NCI-H345 treated with DMSO at 0.1 percent for 48 hours (cell line): ENCODE data around the gene INSYN2B.
"Not testable (repeated sequence)": the region's sequence is repeated elsewhere in the genome, so short reads cannot be mapped to it uniquely, and the experiment has no call there.

Experiments used
- DNase-seq: peaks from one replicate; lab custom pipeline; 2025; ENCODE audit not compliant: unreplicated experiment; lab: John Stamatoyannopoulos, UW

Gene INSYN2B

GRCh38 chr5:169856571-169856970, 123.7 kb downstream of the INSYN2B start:
- no peak for DNase-seq

GRCh38 chr5:169851321-169851850, 128.9 kb downstream of the INSYN2B start:
- no peak for DNase-seq

DNA sequence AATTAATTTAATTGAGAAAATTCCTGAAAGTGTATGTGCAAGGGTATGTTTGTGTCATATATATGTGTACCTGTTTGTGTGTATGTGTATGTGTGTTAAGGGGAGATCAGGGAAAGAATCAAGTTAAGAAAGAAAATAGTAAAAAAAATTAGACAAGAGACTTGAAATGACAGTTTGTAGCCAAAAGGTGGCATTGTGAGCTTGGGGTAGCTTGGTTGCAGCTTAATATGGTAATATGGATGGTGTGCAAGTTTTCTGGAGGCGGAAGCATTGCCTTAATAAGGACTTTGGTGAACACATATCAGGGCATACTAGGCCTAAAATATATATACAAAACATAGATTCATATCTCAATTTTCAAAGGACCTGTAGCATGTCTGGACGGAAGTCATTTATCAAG, 129.9 kb downstream of the INSYN2B start:
- DNase-seq, result no peak

DNA sequence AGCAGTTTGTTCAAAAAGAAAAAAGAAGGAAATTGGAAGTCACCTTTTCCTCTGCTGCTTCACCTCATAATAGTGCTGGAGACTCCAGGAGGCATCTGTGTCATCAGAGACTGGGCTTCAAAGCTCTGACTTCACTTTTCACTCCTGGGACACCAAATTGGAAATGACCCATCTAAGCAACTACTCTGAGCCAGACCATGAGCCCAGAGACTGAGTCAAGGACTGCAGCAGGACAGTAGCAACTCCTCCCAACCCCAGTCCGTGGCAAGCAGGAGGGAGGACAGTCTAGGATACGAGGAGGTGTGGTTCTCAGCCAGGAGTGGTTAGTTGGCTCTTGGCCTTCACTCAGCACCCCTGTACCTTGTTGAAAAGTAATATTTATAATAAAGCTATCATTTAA, 131.5 kb downstream of the INSYN2B start:
- DNase-seq, result no peak

DNA sequence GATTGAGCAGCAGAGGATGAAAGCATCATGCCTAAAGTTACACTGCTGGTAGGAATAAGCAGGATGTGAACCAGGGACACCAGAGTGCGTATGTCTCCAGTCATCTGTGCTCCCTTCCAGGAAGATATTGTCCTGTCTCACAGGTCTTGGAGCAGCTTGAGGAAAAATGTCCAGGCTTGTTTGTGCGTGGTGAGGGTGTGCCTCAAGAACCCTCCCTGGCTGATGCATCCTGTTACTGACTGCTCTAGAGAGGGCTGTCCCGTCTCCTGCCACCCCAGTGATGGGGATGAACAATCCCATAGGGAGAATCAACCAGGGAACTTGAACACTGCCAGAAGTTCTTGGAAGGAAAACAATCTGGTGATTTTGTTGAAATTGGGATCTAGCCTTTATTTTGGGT, 132.0 kb downstream of the INSYN2B start:
- DNase-seq, result no peak

- DNase-seq, result no peak
Measured at GRCh38 chr5:169847519-169847918, 132.8 kb downstream of the INSYN2B start.

DNA sequence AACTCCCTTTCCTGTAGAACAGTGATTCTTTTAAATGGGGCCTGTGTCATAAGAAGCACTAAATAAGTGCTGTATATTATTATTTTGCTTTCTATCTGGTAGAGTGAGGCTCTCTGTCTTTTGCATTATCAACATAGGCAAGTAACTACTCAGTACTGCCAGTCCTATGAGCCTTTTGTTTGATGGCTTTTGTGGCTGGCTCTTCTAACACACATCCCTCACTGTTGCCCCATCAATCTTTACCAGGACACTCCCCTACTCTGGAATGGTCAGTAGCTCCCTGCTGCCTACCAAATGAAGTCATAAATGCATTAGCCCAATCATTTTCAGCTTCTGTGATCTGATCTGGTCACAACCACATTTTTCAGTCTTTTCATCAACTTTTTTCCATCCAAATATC, 137.6 kb downstream of the INSYN2B start:
- DNase-seq, result no peak

DNA sequence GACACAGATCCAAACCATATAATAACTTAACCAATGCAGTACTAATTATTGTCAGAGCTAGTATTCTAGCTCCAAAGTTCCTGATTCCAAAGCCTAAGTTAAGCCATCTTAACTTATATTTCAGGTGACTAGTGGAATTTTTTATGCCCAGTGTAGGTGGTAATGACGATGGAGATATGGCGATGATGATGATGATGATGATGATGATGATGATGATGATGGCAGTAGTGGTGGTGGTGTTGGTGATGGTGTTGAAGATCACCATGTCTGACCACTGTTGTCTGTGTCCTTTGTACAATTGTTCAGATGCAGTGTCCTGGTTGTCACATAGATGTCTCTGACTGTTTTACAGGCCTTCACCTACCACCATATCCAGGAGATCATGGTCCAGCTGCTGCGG, 139.9 kb downstream of the INSYN2B start:
- no peak for DNase-seq

DNA sequence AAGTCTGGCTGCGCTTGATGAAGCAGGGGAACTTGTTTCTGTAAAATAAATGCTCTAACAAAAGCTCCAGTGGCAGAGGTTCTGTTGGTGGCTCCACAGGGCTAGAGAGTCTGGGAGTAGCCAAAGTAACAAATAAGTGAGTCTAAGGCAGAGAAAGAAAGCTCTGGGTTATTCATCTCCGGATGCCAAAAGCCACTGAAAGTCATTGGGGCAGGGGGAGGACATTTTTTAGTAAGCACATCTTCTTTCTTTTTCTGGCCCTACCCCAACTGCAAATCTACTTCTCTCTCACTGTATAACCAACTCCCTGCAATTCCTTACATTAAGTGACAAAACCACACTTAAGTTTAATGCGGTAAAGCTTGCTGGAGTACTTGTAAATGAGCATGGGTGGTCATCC, 141.6 kb downstream of the INSYN2B start:
- no peak for DNase-seq

DNA sequence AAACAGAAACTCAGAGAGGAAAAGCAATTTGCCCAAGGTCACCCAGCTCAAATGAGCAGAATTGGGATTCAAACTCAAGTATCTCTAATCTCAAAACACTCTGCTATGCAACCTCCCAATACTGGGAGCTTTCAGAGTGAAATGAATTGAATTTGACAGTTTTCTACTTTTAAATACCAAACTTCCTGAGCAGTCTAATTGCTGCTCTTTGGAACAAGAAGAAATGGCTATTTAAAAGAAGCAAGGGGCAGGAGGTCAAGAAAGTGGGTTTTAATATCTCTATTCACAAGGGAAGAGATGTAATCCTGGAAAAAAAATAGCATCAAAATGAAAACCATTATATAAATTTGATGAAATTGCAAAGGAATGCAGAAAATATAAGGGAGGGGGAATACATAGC, 142.6 kb downstream of the INSYN2B start:
- no peak for DNase-seq

DNA sequence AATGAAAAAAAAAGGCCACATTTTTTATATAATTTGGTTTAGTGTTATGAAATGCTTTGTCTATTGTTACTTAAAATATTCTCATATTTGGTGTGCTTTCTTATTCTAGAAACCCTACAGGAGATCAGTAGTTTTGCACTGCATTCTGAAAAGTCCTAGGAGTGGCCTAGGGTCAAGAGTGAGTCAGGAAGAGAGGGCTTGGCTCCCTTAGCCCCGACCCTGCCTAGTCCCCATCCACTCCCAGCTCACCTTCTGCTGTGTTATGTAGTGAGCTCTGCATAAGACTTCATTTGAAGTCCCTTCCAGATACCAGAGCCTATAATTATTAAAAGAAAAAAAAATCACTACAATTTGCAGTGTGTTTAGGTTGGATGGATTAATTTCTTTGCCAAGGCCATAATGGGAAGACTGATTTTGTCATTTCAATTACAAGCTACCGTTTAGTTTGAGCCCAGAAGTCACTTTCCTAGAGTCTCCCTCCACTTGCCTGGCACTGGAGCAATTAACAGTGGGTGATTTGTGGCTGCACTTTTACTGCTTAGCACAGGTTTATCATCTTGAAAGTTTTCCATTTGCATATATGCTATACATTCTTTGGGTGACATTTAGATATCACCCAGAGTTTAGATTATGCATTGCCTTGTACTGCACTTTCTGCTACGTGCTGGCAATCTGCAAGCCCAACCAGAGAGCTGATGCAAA, 143.3 kb downstream of the INSYN2B start:
- no peak for DNase-seq

DNA sequence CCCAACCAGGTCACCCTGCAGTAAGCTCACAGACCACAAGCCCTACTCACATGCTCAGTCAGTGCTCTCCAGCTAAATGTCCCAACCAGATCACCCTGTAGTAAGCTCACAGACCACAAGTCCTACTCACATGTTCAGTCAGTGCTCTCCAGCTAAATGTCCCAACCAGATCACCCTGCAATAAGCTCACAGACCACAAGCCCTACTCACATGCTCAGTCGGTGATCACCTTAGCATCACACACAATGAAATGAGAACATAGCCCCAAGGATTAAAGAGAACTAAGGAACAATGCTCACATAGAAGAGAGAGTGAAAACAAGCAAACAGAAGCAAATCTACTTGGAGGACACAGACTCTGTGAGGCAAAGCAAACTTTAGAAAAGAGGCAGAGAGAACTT, 145.8 kb downstream of the INSYN2B start:
- not testable (repeated sequence) for DNase-seq

DNA sequence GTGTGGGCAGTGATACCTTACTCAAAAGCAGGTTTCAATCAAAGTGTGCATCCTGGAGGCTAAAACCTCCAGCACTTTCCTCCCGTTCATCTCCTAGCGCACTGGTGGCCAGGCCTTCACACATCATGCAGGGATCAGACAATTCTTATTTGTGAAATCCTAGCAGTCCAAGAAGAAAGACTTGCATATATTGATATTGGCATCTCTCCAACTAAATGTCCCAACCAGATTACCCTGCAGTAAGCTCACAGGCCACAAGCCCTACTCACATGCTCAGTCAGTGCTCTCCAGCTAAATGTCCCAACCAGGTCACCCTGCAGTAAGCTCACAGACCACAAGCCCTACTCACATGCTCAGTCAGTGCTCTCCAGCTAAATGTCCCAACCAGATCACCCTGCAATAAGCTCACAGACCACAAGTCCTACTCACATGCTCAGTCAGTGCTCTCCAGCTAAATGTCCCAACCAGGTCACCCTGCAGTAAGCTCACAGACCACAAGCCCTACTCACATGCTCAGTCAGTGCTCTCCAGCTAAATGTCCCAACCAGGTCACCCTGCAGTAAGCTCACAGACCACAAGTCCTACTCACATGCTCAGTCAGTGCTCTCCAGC, 146.5 kb downstream of the INSYN2B start:
- DNase-seq, result not testable (repeated sequence)

DNA sequence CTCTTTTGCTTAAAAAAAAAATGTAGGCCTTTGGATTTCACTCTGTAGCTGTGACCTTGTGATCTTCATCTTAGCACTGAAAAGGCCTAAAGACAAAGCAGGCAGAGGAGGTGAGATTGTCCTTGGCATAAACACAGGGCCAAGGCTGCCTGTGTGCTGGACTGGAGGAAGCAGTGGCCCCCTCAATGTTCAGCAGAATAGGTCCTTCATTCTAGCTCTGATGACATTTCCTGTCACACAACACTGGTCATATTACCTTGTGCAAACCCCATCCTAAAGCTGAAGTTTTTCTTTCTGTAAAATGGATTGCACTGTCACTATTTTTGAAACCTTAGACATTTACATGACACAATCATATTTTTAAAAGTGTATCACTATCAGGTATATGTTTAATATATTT, 147.4 kb downstream of the INSYN2B start:
- DNase-seq, result no peak

GRCh38 chr5:169832304-169832703, 148.0 kb downstream of the INSYN2B start:
- DNase-seq, result no peak

DNA sequence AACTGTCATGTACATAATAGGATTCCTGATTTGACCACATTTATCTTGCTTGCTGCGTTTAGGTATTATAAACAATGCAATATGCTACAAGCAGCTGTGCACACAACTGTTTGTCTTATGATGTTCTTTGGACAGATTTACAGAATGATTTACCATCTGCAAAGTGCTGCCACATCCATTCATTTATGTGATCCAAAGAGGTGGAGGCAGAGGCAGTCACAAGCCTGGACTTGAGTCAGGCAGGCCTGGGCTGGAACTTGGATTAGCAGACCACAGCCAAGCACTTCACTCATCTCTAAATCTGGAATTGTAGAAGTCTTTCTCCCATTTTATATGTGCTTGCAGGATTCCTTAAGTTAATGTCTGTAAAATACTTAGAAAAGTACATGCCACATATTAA, 149.0 kb downstream of the INSYN2B start:
- DNase-seq, result peak; percentile 25

DNA sequence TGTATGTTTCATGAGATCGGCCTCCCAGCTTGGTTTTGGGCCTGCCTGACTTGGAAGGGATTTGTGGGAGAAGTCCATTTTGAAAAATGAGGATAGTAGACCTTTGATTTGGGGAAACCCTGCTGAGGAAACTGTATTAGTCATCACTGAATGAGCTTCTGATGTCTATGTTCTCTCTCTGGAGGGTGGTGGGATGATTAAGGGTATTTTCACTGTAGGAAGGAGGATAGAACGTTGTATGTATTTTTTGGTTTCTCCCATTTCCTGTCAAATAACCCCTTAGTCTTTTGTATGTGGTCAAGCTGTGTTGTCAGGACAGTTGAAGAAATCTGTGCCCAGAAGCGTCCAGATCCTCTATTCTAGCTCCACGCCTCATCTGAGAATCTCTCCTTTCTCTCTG, 151.9 kb downstream of the INSYN2B start:
- no peak for DNase-seq

GRCh38 chr5:169827769-169828168, 152.5 kb downstream of the INSYN2B start:
- DNase-seq, result no peak

DNA sequence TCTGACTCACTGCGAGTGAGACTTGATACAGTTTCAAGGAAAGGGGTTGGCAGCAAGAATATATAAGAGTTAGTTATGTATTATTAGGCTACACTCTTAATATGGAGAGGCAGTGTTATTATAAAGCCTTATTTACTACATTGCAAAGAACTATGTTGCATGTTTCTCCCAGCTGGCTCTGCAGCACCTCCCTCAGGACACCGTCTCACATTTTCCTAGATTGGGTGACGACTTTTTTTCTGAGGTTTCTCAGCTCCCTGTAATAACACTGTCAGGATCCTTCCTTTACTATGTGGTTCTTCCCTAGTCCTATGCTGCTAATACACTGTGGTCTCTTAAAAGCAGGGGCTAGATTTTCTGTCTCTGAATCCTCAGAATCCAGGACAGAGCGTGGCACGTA, 153.7 kb downstream of the INSYN2B start:
- no peak for DNase-seq

GRCh38 chr5:169817031-169817430, 163.3 kb downstream of the INSYN2B start:
- DNase-seq, result no peak

DNA sequence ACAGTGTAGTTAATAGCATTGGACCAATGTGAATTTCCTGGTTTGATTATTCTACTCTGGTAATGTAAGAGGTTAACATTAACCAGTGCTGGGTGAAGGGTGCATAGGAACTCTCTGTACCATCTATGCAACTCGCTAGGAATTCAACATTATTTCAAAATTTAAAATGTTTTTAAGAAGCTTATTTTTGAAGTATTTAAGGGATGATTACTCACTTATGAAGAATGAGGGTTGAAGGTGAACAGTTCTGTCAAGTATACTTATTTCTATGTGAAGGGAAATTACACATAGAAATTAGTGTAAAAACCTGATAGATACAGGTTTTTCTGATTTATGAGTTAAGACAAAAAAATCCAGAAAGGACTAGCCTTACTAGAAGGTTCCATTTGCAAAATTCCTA, 165.8 kb downstream of the INSYN2B start:
- DNase-seq, result no peak
